PC-3 (cell line): ENCODE data around the gene KRTAP12-1.

Source experiments
- EZH2 ChIP-seq: fragments of 300-600 bp; sonication (generic); IDR thresholded peaks from one replicate; pipeline ENCODE4 v1.6.1; 2017; ENCODE audit warnings: antibody characterized with exemption, mild to moderate bottlenecking, low read length; ENCODE audit not compliant: unreplicated experiment
- TF ChIP-seq, protein P1 (sequence below): fragments of 300-600 bp; sonication (generic); conservative IDR thresholded peaks from 2 replicates; pipeline ENCODE4 v1.5.1; 2017; ENCODE audit warnings: antibody characterized with exemption, low read depth, mild to moderate bottlenecking, low read length

DNA sequence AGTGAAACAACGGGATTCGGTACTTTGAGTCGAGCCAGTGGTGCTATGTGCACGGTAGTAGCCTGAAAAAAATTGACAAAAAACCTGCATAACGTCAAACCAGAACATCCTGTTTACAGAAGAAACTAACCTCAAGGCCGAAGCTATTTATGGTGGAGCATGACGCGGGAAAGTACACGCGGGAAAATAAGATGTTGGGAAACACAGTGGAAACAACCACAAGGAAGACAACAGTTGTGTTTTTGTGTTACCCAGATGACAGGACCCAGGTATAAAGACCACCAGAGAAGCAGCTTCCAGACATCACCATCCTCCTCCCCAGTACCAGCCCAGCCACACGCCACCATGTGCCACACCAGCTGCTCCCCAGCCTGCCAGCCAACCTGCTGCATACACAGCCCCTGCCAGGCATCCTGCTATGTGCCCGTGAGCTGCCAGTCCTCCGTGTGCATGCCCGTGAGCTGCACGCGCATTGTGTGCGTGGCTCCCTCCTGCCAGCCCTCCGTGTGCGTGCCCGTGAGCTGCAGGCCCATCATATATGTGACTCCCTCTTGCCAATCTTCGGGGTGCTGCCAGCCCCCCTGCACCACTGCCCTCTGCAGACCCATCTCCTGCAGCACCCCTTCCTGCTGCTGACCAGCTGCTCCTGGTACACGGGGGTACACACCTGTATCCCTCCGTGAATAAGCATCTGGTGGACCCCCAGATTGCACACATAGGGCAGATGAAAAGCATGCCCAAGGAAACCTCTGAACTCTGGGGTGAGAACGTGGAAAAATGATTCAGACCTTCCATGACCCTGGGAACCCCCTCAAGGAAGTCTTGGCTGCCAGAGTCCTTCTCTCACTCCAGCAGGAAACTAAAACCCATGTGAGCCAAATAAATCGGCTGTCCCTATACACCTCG lies 24.1 kb downstream of the KRTAP12-1 start, which contains the start of gene KRTAP12-3:
- TF ChIP-seq, protein P1, sequence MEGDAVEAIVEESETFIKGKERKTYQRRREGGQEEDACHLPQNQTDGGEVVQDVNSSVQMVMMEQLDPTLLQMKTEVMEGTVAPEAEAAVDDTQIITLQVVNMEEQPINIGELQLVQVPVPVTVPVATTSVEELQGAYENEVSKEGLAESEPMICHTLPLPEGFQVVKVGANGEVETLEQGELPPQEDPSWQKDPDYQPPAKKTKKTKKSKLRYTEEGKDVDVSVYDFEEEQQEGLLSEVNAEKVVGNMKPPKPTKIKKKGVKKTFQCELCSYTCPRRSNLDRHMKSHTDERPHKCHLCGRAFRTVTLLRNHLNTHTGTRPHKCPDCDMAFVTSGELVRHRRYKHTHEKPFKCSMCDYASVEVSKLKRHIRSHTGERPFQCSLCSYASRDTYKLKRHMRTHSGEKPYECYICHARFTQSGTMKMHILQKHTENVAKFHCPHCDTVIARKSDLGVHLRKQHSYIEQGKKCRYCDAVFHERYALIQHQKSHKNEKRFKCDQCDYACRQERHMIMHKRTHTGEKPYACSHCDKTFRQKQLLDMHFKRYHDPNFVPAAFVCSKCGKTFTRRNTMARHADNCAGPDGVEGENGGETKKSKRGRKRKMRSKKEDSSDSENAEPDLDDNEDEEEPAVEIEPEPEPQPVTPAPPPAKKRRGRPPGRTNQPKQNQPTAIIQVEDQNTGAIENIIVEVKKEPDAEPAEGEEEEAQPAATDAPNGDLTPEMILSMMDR: no peak
- no peak for TF ChIP-seq EZH2
